GM10248 (cell line): ENCODE measurements around the gene CPN2.

Experiments
- CTCF ChIA-PET: fragments of 300-600 bp; sonication (Branson Sonifier 250); formaldehyde crosslinking; extraction: SDS; loops from one replicate; lab custom pipeline; 2021; ENCODE audit warnings: antibody characterized with exemption; lab: Yijun Ruan, JAX
- POLR2A ChIA-PET: fragments of 350-650 bp; sonication (Branson Sonifier 250); formaldehyde crosslinking; extraction: SDS; loops from one replicate; lab custom pipeline; 2020; ENCODE audit warnings: antibody characterized with exemption; lab: Yijun Ruan, JAX
- DNase-seq: peaks from one replicate; pipeline ENCODE4 v3.0.0; 2012; ENCODE audit errors: extremely low spot score
- CTCF ChIP-seq: IDR thresholded peaks from 2 replicates; pipeline ENCODE4 v1.5.1; 2012; ENCODE audit warnings: mild to moderate bottlenecking, low read depth; ENCODE audit errors: extremely low read depth, missing control alignments, control extremely low read depth

CPN2 gene

GRCh38 chr3:194396539-194396858 is 45.4 kb upstream of the CPN2 start:
- no peak for TF ChIP-seq CTCF
- ChIA-PET POLR2A (interaction anchor here (0.6 kb wide), 1 partner anchor 266 kb away, joined by 3 read pairs; no protein-coding TSS in a partner anchor), CTCF (interaction anchor here (0.8 to 5.1 kb wide), 7 partner anchors 9 to 616 kb away, joined by 3 to 26 read pairs (median 3); partner anchors contain the start of gene LSG1)
- no peak for DNase-seq

- ChIA-PET CTCF (interaction anchor here (1.0 to 5.1 kb wide), 8 partner anchors 10 to 615 kb away, joined by 3 to 26 read pairs (median 5); no protein-coding TSS in a partner anchor), POLR2A (no interaction called here)
- TF ChIP-seq CTCF, result no peak
- no peak for DNase-seq
Observed at GRCh38 chr3:194395778-194396538, 44.8 kb upstream of the CPN2 start.

- no peak for TF ChIP-seq CTCF
- POLR2A ChIA-PET, result no interaction called here
- DNase-seq, result no peak
- CTCF ChIA-PET, result interaction anchor here (0.8 to 5.1 kb wide), 9 partner anchors 9 to 1922 kb away, joined by 3 to 26 read pairs (median 4); no protein-coding TSS in a partner anchor
Observed at GRCh38 chr3:194395212-194395611, 44.1 kb upstream of the CPN2 start.

GRCh38 chr3:194392576-194392975 is 41.4 kb upstream of the CPN2 start:
- ChIA-PET POLR2A (no interaction called here), CTCF (interaction anchor here (1.0 to 1.8 kb wide), 2 partner anchors 13 to 15 kb away, joined by 4 to 5 read pairs; no protein-coding TSS in a partner anchor)
- no peak for TF ChIP-seq CTCF
- no peak for DNase-seq

- ChIA-PET CTCF (interaction anchor here (0.7 kb wide), 1 partner anchor 56 kb away, joined by 3 read pairs; no protein-coding TSS in a partner anchor), POLR2A (no interaction called here)
- TF ChIP-seq CTCF, result no peak
- DNase-seq, result no peak
Observed at GRCh38 chr3:194390835-194391234, 39.7 kb upstream of the CPN2 start.

- TF ChIP-seq CTCF, result no peak
- CTCF ChIA-PET, result interaction anchor here (0.9 to 1.2 kb wide), 2 partner anchors 10 to 83 kb away, joined by 3 to 4 read pairs; no protein-coding TSS in a partner anchor
- DNase-seq, result no peak
- POLR2A ChIA-PET, result no interaction called here
Observed at GRCh38 chr3:194389269-194389668, 38.1 kb upstream of the CPN2 start.
